Caco-2 (cell line): ENCODE data around the gene RTCB. TPM values are rescaled to one million over a fixed set of nuclear protein-coding genes. Genes with fewer than 3 reads are reported as not detected.

Source experiments
- BruUV-seq: library from RNA; stranded (reverse); fragments of 400-500 nt; replicated peaks from 2 replicates; lab custom pipeline; 2021; lab: Mats Ljungman, UMichigan
- CTCF ChIA-PET: fragments of 300-600 bp; sonication (Branson Sonifier 250); formaldehyde crosslinking; loops from one replicate; lab custom pipeline; 2022; ENCODE audit warnings: antibody characterized with exemption; lab: Charles Lee
- POLR2A ChIA-PET: fragments of 300-600 bp; sonication (Branson Sonifier 250); formaldehyde crosslinking; loops from one replicate; lab custom pipeline; 2022; ENCODE audit warnings: antibody characterized with exemption; lab: Charles Lee
- DNase-seq, 2 experiments: peaks; one replicate each; pipeline versions ENCODE4 v3.0.0 to v3.0.0-alpha.2; 2020 to 2022
- H3K27me3 ChIP-seq: replicated peaks from 2 replicates; pipeline ENCODE4 v1.6.0; 2011; ENCODE audit warnings: low read length; ENCODE audit not compliant: control insufficient read depth, insufficient read depth
- H3K36me3 ChIP-seq: 2 replicates; pipeline ENCODE4 v1.5.1; 2011; ENCODE audit warnings: low read length; ENCODE audit not compliant: control insufficient read depth, insufficient read depth
- H3K4me1 ChIP-seq: fragments of 250-450 bp; sonication (Bioruptor Pico); 2 replicates; pipeline ENCODE4 v1.5.1; 2020; ENCODE audit warnings: mild to moderate bottlenecking
- H3K4me3 ChIP-seq: 2 replicates; pipeline ENCODE4 v1.5.1; 2011; ENCODE audit warnings: low read depth, mild to moderate bottlenecking, control low read depth, low read length
- H3K9me3 ChIP-seq: fragments of 250-450 bp; sonication (Bioruptor Pico); 2 replicates; pipeline ENCODE4 v1.5.1; 2020; ENCODE audit warnings: mild to moderate bottlenecking, moderate library complexity
- H3K27ac Mint-ChIP-seq: one replicate; pipeline ENCODE4 v1.8.0; 2022; ENCODE audit warnings: mixed read lengths; ENCODE audit not compliant: unreplicated experiment
- H3K27me3 Mint-ChIP-seq: one replicate; pipeline ENCODE4 v1.8.0; 2022; ENCODE audit warnings: mixed read lengths; ENCODE audit not compliant: insufficient read depth, unreplicated experiment
- H3K36me3 Mint-ChIP-seq: one replicate; pipeline ENCODE4 v1.8.0; 2022; ENCODE audit warnings: mild to moderate bottlenecking, mixed read lengths; ENCODE audit not compliant: insufficient read depth, unreplicated experiment
- H3K4me1 Mint-ChIP-seq: one replicate; pipeline ENCODE4 v1.8.0; 2022; ENCODE audit warnings: low read depth, mixed read lengths; ENCODE audit not compliant: unreplicated experiment
- H3K4me3 Mint-ChIP-seq: one replicate; pipeline ENCODE4 v1.8.0; 2022; ENCODE audit warnings: mild to moderate bottlenecking, moderate library complexity, mixed read lengths; ENCODE audit not compliant: unreplicated experiment
- H3K9me3 Mint-ChIP-seq: one replicate; pipeline ENCODE4 v1.8.0; 2022; ENCODE audit warnings: mixed read lengths; ENCODE audit not compliant: unreplicated experiment
- intact Hi-C: fragments of 100-400 bp; cut with micrococcal nuclease; formaldehyde crosslinking; loops from one replicate; pipeline ENCODE4 v1.10.0; 2022; ENCODE audit not compliant: unreplicated experiment
- total RNA-seq: library from RNA; stranded (reverse); gene quantifications from 2 replicates; pipeline ENCODE4 v1.2.3, GENCODE V29; 2022
- TF ChIP-seq, protein P1 (sequence below), 2 experiments: fragments of 200-600 bp in 1 of 2; IDR thresholded peaks; 1 replicate in 1 of 2; 2 replicates in 1 of 2; pipeline versions ENCODE4 v1.5.1 to v1.8.0; 2011 to 2022; ENCODE audit warnings: antibody characterized with exemption in 1 of 2, control low read depth in 1 of 2, inconsistent platforms in 1 of 2, low read depth in 1 of 2, low read length in 1 of 2, mild to moderate bottlenecking in 1 of 2, moderate library complexity in 1 of 2; ENCODE audit not compliant: insufficient read depth in 1 of 2, severe bottlenecking in 1 of 2, unreplicated experiment in 1 of 2

Gene RTCB
- total RNA-seq, 1 experiment from 2014 or later, result 105 TPM

DNA sequence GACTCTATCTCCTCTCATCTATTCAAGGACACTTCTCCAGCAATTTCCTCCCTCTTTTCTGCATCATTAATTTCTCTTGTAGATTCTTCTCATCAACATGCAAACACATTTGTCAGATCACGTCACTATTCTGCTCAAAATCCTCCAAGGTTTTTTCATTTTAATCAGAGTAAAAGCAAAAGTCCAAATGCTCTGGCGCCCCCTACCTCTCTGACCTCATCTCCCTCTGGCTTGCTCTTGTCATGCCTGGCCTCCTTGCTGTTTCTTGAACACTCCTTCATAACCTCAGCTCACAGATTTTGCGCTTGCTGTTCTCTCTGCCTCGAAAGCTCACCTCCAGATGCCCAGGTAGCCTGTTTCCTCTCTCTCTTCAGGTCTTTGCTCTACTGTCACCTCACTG lies 22.4 kb downstream of the RTCB start:
- Mint-ChIP-seq H3K27me3 (no peaks in the 10 kb centered on the region), H3K4me1 (no peaks in the 10 kb centered on the region), H3K27ac (no peak overlapping the region), H3K4me3 (no peak overlapping the region), H3K9me3 (no peaks in the 10 kb centered on the region), H3K36me3 (peaks cover 93% of the 10 kb centered on the region)
- no peaks in the 10 kb centered on the region for H3K4me1 ChIP-seq
- BruUV-seq, result no TSS peak
- no peaks in the 10 kb centered on the region for H3K9me3 ChIP-seq
- TF ChIP-seq, protein P1, sequence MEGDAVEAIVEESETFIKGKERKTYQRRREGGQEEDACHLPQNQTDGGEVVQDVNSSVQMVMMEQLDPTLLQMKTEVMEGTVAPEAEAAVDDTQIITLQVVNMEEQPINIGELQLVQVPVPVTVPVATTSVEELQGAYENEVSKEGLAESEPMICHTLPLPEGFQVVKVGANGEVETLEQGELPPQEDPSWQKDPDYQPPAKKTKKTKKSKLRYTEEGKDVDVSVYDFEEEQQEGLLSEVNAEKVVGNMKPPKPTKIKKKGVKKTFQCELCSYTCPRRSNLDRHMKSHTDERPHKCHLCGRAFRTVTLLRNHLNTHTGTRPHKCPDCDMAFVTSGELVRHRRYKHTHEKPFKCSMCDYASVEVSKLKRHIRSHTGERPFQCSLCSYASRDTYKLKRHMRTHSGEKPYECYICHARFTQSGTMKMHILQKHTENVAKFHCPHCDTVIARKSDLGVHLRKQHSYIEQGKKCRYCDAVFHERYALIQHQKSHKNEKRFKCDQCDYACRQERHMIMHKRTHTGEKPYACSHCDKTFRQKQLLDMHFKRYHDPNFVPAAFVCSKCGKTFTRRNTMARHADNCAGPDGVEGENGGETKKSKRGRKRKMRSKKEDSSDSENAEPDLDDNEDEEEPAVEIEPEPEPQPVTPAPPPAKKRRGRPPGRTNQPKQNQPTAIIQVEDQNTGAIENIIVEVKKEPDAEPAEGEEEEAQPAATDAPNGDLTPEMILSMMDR (IDR thresholded peaks at IDR 0.05; ENCODE audit: insufficient read depth in 1 of 2, low read depth in 1 of 2, low read length in 1 of 2, severe bottlenecking in 1 of 2, unreplicated experiment in 1 of 2), result peak; percentile 53 to 59
- intact Hi-C loops, result no loop called here
- 0 out of 2 replicates have a peak, but pooled peaks cover 3% of the 10 kb centered on the region for H3K36me3 ChIP-seq
- ChIA-PET CTCF (no interaction called here), POLR2A (no interaction called here)
- H3K4me3 ChIP-seq, result no peak overlapping the region
- no peaks in the 10 kb centered on the region for H3K27me3 ChIP-seq
- DNase-seq, result peak in 1 of 2 experiments; percentile 33

DNA sequence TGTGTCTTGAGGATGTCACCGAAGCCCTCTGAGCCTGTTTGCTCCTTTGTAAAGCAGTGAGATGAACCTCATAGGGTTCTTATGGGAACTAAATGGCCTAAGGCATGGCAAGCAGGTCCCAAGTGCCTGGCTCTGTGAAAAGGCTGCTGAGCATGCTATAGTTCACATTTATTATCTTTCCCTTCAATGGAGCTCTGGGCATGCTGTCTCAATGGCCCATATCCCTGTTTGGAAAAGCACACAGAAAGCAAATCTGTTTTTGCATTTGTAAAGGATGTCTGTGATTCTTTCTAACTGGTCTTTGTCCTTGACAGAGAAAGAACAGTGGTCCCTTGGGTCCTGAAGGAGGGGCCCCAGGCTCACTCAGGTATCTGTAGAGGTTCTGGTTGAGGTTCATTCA lies 26.4 kb downstream of the RTCB start:
- no peak overlapping the region for H3K4me3 Mint-ChIP-seq
- 0 out of 2 replicates have a peak, but pooled peaks cover 3% of the 10 kb centered on the region for H3K36me3 ChIP-seq
- no TSS peak for BruUV-seq
- H3K27me3 ChIP-seq, result no peaks in the 10 kb centered on the region
- no peaks in the 10 kb centered on the region for H3K27me3 Mint-ChIP-seq
- DNase-seq, result no peak
- no peaks in the 10 kb centered on the region for H3K9me3 ChIP-seq
- no peaks in the 10 kb centered on the region for H3K4me1 Mint-ChIP-seq
- no peaks in the 10 kb centered on the region for H3K4me1 ChIP-seq
- H3K36me3 Mint-ChIP-seq, result peaks cover 56% of the 10 kb centered on the region
- intact Hi-C loops, result no loop called here
- TF ChIP-seq, protein P1 (IDR thresholded peaks at IDR 0.05; ENCODE audit: insufficient read depth in 1 of 2, low read depth in 1 of 2, low read length in 1 of 2, severe bottlenecking in 1 of 2, unreplicated experiment in 1 of 2), result no peak
- H3K27ac Mint-ChIP-seq, result no peak overlapping the region
- POLR2A ChIA-PET, result no interaction called here
- H3K4me3 ChIP-seq, result no peak overlapping the region
- H3K9me3 Mint-ChIP-seq, result no peaks in the 10 kb centered on the region
- CTCF ChIA-PET, result interaction anchor here (0.6 kb wide), 1 partner anchor 128 kb away, joined by 4 read pairs; no protein-coding TSS in a partner anchor

DNA sequence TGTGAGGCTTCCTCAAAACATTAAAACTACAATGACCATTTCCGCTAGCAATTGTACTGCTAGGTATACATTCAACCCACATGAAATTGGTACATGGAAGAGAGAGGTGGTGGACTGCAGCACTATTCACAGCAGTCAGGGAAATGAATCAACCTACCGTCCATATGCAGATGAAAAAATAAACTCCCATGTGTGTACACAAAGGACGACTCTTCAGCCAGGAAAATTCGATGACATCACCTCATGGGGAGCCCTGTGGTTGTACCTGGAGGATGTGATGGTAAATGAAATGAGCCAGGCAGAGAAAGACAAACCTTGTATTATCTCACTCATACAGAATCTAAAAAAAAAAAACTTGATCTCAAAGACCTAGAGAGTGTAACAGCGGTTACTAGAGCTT lies 31.1 kb downstream of the RTCB start:
- Histone ChIP-seq H3K36me3 (0 out of 2 replicates have a peak, but pooled peaks cover 1% of the 10 kb centered on the region), H3K27me3 (no peaks in the 10 kb centered on the region), H3K9me3 (no peaks in the 10 kb centered on the region), H3K4me1 (no peaks in the 10 kb centered on the region), H3K4me3 (no peak overlapping the region)
- Mint-ChIP-seq H3K27ac (no peak overlapping the region), H3K4me3 (no peak overlapping the region), H3K4me1 (no peaks in the 10 kb centered on the region), H3K9me3 (no peaks in the 10 kb centered on the region), H3K27me3 (no peaks in the 10 kb centered on the region), H3K36me3 (peaks cover 16% of the 10 kb centered on the region)
- no peak for DNase-seq
- POLR2A ChIA-PET, result no interaction called here
- no TSS peak for BruUV-seq
- TF ChIP-seq, protein P1 (IDR thresholded peaks at IDR 0.05; ENCODE audit: insufficient read depth in 1 of 2, low read depth in 1 of 2, low read length in 1 of 2, severe bottlenecking in 1 of 2, unreplicated experiment in 1 of 2), result no peak
- CTCF ChIA-PET, result no interaction called here
- intact Hi-C loops, result no loop called here
